IMR-90 (cell line): ENCODE measurements around the gene ATP4A.

ENCODE experiments used
- BHLHE40 ChIP-seq: fragments of 150-350 bp; IDR thresholded peaks from 2 replicates; pipeline ENCODE4 v1.6.1; 2016; ENCODE audit warnings: mild to moderate bottlenecking, low read depth, low read length
- CEBPB ChIP-seq: IDR thresholded peaks from 2 replicates; pipeline ENCODE4 v1.6.1; 2012; ENCODE audit warnings: low read depth, low read length, improper control_type of control experiment
- FOS ChIP-seq: fragments of 150-350 bp; IDR thresholded peaks from 2 replicates; pipeline ENCODE4 v1.6.1; 2016; ENCODE audit warnings: low read depth, low read length
- MAZ ChIP-seq: IDR thresholded peaks from 2 replicates; pipeline ENCODE4 v1.6.1; 2012; ENCODE audit warnings: low read depth, mild to moderate bottlenecking, low read length, improper control_type of control experiment, moderate library complexity, borderline replicate concordance
- NFE2L2 ChIP-seq: fragments of 150-350 bp; IDR thresholded peaks from 2 replicates; pipeline ENCODE4 v1.6.1; 2016; ENCODE audit warnings: low read depth, mild to moderate bottlenecking, low read length
- POLR2A ChIP-seq: IDR thresholded peaks from 2 replicates; pipeline ENCODE4 v1.6.1; 2012; ENCODE audit warnings: mild to moderate bottlenecking, low read depth, low read length
- RAD21 ChIP-seq: IDR thresholded peaks from 2 replicates; pipeline ENCODE4 v1.6.1; 2012; ENCODE audit warnings: low read length, improper control_type of control experiment
- RFX5 ChIP-seq: IDR thresholded peaks from 2 replicates; pipeline ENCODE4 v1.8.0; 2012; ENCODE audit warnings: low read depth, mild to moderate bottlenecking, low read length, moderate library complexity
- TF ChIP-seq, protein P1 (sequence below): conservative IDR thresholded peaks from 2 replicates; pipeline ENCODE4 v1.5.1; 2012; ENCODE audit warnings: mild to moderate bottlenecking, low read depth, low read length, improper control_type of control experiment

DNA sequence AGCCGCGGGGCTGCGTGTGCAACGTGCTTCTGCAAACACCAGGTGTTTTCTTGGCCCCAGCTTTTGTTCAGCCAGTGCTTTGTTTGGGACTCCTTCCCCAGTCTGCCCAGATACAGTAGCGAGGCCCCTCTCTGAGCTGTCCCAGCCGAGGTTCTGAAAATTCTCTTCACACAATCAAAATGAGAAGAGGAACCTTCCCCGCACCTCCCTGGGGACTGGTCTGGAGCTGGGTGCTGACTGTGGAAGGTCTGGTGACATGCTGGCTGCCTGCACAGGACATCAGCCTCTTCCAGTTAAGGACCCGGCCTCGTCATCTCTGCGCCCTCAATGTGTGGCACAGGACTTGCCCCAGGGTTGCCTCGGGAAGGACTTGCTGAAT, 4.2 kb downstream of the ATP4A start:
- no peak for TF ChIP-seq POLR2A
- TF ChIP-seq, protein P1, sequence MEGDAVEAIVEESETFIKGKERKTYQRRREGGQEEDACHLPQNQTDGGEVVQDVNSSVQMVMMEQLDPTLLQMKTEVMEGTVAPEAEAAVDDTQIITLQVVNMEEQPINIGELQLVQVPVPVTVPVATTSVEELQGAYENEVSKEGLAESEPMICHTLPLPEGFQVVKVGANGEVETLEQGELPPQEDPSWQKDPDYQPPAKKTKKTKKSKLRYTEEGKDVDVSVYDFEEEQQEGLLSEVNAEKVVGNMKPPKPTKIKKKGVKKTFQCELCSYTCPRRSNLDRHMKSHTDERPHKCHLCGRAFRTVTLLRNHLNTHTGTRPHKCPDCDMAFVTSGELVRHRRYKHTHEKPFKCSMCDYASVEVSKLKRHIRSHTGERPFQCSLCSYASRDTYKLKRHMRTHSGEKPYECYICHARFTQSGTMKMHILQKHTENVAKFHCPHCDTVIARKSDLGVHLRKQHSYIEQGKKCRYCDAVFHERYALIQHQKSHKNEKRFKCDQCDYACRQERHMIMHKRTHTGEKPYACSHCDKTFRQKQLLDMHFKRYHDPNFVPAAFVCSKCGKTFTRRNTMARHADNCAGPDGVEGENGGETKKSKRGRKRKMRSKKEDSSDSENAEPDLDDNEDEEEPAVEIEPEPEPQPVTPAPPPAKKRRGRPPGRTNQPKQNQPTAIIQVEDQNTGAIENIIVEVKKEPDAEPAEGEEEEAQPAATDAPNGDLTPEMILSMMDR = no peak
- no peak for TF ChIP-seq FOS
- TF ChIP-seq CEBPB = no peak
- no peak for TF ChIP-seq RFX5
- no peak for TF ChIP-seq BHLHE40
- TF ChIP-seq NFE2L2 = no peak
- TF ChIP-seq RAD21 = no peak
- TF ChIP-seq MAZ = no peak
